ENCODE measurements around the gene TEX11.

DNA sequence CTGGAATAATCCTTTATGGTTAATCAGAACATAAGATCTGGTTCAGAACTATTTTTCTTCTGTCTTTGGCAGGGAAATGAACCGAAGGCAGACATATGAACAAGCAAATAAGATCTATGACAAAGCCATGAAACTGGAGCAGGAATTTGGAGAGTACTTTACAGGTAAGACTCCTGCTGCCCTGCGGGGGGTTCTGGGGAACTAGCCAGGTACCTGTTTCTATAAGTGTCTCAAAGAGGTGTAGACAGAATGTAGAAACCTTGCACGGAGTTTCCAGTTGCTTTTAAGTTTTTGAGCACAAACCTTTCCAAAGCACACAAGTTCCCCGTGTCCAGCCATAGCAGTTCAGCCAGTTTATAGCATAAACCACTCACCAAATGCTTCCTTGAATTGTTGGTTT lies 407.7 kb downstream of the TEX11 start:
- TF ChIP-seq POLR2AphosphoS5 (IDR thresholded peaks at IDR 0.05; ENCODE audit: low read depth, low read length) (no peak), TAF1 (IDR thresholded peaks at IDR 0.05; ENCODE audit: low read depth, low read length) (no peak), POLR2A (IDR thresholded peaks at IDR 0.05; ENCODE audit: low read depth, low read length) (no peak), SPI1 (IDR thresholded peaks at IDR 0.05; ENCODE audit: low read depth, low read length) (no peak), POU2F2 (IDR thresholded peaks at IDR 0.05; ENCODE audit: low read depth, low read length) (no peak), PAX5 (IDR thresholded peaks at IDR 0.05; ENCODE audit: insufficient read depth, low read length, severe bottlenecking) (no peak)
